Suprapubic skin (tissue), 4 donors: ENCODE results near the gene TOM1.

Experiments
- POLR2A ChIP-seq, 2 donors: fragments of 450-650 bp; IDR thresholded peaks; one replicate each; pipeline ENCODE4 v1.6.1; 2017; ENCODE audit warnings: antibody characterized with exemption in 2 of 2, mild to moderate bottlenecking in 2 of 2, moderate library complexity in 2 of 2
- POLR2AphosphoS5 ChIP-seq, 3 donors: sonication (generic); formaldehyde crosslinking; IDR thresholded peaks; one replicate each; pipeline ENCODE4 v1.6.1; 2017; ENCODE audit warnings: antibody characterized with exemption in 3 of 3
- TF ChIP-seq, protein P1 (sequence below), 2 donors: fragments of 200-600 bp in 1 of 2; fragments of 450-650 bp in 1 of 2; sonication (generic) in 1 of 2; IDR thresholded peaks; one replicate each; pipeline ENCODE4 v1.5.1; 2016 to 2019; ENCODE audit warnings: antibody characterized with exemption in 2 of 2, mild to moderate bottlenecking in 1 of 2, moderate library complexity in 1 of 2

- TF ChIP-seq POLR2AphosphoS5 (IDR thresholded peaks at IDR 0.05) (no peak), POLR2A (IDR thresholded peaks at IDR 0.05) (no peak)
- TF ChIP-seq, protein P1, sequence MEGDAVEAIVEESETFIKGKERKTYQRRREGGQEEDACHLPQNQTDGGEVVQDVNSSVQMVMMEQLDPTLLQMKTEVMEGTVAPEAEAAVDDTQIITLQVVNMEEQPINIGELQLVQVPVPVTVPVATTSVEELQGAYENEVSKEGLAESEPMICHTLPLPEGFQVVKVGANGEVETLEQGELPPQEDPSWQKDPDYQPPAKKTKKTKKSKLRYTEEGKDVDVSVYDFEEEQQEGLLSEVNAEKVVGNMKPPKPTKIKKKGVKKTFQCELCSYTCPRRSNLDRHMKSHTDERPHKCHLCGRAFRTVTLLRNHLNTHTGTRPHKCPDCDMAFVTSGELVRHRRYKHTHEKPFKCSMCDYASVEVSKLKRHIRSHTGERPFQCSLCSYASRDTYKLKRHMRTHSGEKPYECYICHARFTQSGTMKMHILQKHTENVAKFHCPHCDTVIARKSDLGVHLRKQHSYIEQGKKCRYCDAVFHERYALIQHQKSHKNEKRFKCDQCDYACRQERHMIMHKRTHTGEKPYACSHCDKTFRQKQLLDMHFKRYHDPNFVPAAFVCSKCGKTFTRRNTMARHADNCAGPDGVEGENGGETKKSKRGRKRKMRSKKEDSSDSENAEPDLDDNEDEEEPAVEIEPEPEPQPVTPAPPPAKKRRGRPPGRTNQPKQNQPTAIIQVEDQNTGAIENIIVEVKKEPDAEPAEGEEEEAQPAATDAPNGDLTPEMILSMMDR (IDR thresholded peaks at IDR 0.05): no peak
Observed at GRCh38 chr22:35357883-35358621, 58.4 kb downstream of the TOM1 start.
